A549 (cell line): ENCODE data around the gene EXOG.

Experiments used
- CEBPB ChIP-seq, 2 experiments: fragments of >200 bp in 1 of 2; sonication (Bioruptor Twin) in 1 of 2; formaldehyde crosslinking in 1 of 2; IDR thresholded peaks; 2 replicates each; pipeline ENCODE4 v1.6.1; 2012 to 2016
- CHD2 ChIP-seq: fragments of 150-350 bp; IDR thresholded peaks from 2 replicates; pipeline ENCODE4 v1.6.1; 2014; ENCODE audit warnings: low read length; ENCODE audit not compliant: partially characterized antibody
- CHD4 ChIP-seq: fragments of 200-600 bp; sonication (generic); IDR thresholded peaks from 2 replicates; pipeline ENCODE4 v1.6.1; 2016; ENCODE audit warnings: antibody characterized with exemption, mild to moderate bottlenecking, borderline replicate concordance
- ESRRA ChIP-seq: fragments of 150-350 bp; IDR thresholded peaks from 2 replicates; pipeline ENCODE4 v1.6.1; 2014; ENCODE audit warnings: mild to moderate bottlenecking, low read length, borderline replicate concordance
- FOSL2 ChIP-seq, 2 experiments: fragments of 450-650 bp in 1 of 2; fragments of >200 bp in 1 of 2; sonication (Bioruptor Twin) in 1 of 2; formaldehyde crosslinking; IDR thresholded peaks; 2 replicates each; pipeline versions ENCODE4 v1.5.0 to v1.6.1; 2016 to 2020; ENCODE audit warnings: mild to moderate bottlenecking in 1 of 2, moderate library complexity in 1 of 2
- GATA3 ChIP-seq: IDR thresholded peaks from 2 replicates; pipeline ENCODE4 v1.6.1; 2012; ENCODE audit warnings: borderline replicate concordance
- MAZ ChIP-seq: fragments of 150-350 bp; IDR thresholded peaks from 2 replicates; pipeline ENCODE4 v1.6.1; 2014; ENCODE audit warnings: antibody characterized with exemption, low read depth, low read length, borderline replicate concordance
- POLR2A ChIP-seq: IDR thresholded peaks from 2 replicates; pipeline ENCODE4 v1.6.1; 2012; ENCODE audit warnings: mild to moderate bottlenecking, low read length
- POLR2AphosphoS2 ChIP-seq: conservative IDR thresholded peaks from 2 replicates; pipeline ENCODE4 v1.6.1; 2012; ENCODE audit warnings: low read length, improper control_type of control experiment, inconsistent platforms
- RAD21 ChIP-seq, 2 experiments: fragments of >200 bp in 1 of 2; sonication (Bioruptor Twin) in 1 of 2; formaldehyde crosslinking in 1 of 2; IDR thresholded peaks in 1 of 2; conservative IDR thresholded peaks in 1 of 2; 2 replicates in 1 of 2; 3 replicates in 1 of 2; pipeline ENCODE4 v1.6.1; 2012 to 2018; ENCODE audit warnings: inconsistent platforms in 1 of 2
- RFX5 ChIP-seq: fragments of 450-650 bp; IDR thresholded peaks from 2 replicates; pipeline ENCODE4 v1.7.1; 2014; ENCODE audit warnings: antibody characterized with exemption, mild to moderate bottlenecking, moderate library complexity
- TF ChIP-seq, protein P1 (sequence below): fragments of >200 bp; sonication (Bioruptor Twin); formaldehyde crosslinking; IDR thresholded peaks from 3 replicates; pipeline ENCODE4 v1.5.1; 2016
- TF ChIP-seq, protein P2 (sequence below): fragments of 250-450 bp; sonication (Bioruptor Pico); IDR thresholded peaks from 2 replicates; pipeline ENCODE4 v1.5.0; 2021; ENCODE audit warnings: mild to moderate bottlenecking, moderate library complexity, borderline replicate concordance
- TF ChIP-seq, protein P3 (sequence below): fragments of 450-650 bp; IDR thresholded peaks from 2 replicates; pipeline ENCODE4 v1.6.1; 2014; ENCODE audit warnings: antibody characterized with exemption

DNA sequence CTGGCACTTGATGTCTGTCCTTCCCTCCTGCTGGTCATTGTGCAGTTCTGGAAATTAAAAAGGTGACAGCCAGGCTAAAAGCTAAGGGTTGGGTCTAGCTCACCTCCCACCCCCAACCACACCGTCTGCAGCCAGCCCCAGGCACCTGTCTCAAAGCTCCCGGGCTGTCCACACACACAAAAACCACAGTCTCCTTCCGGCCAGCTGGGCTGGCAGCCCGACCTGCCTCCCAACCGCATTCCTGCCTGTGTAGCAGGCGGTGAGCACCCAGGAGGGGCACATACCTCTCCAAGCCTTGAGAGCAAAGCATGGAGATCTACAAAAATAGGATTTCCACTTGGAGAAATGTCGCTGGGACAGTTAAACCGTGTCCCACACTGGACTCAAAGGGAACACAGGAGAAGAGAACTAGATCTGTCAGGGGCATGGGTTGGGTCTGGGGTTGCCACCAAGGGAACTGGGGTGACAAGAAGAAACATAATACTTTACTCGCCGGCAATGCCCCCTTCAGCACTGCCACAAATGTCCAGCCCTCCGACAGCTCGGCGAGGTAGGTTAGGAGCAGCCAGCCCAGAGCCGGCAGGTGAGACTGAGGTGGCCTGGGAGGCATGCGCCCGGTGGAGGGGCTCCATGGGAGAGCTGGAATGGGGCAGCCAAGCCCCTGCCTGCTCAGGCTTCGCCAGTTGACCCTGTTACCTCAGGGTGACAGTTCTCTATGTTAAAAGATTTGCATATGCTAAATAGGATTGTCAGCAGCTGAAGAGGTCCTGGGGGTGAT is 52.2 kb downstream of the EXOG start:
- TF ChIP-seq, protein P1, sequence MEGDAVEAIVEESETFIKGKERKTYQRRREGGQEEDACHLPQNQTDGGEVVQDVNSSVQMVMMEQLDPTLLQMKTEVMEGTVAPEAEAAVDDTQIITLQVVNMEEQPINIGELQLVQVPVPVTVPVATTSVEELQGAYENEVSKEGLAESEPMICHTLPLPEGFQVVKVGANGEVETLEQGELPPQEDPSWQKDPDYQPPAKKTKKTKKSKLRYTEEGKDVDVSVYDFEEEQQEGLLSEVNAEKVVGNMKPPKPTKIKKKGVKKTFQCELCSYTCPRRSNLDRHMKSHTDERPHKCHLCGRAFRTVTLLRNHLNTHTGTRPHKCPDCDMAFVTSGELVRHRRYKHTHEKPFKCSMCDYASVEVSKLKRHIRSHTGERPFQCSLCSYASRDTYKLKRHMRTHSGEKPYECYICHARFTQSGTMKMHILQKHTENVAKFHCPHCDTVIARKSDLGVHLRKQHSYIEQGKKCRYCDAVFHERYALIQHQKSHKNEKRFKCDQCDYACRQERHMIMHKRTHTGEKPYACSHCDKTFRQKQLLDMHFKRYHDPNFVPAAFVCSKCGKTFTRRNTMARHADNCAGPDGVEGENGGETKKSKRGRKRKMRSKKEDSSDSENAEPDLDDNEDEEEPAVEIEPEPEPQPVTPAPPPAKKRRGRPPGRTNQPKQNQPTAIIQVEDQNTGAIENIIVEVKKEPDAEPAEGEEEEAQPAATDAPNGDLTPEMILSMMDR = no peak
- TF ChIP-seq, protein P2, sequence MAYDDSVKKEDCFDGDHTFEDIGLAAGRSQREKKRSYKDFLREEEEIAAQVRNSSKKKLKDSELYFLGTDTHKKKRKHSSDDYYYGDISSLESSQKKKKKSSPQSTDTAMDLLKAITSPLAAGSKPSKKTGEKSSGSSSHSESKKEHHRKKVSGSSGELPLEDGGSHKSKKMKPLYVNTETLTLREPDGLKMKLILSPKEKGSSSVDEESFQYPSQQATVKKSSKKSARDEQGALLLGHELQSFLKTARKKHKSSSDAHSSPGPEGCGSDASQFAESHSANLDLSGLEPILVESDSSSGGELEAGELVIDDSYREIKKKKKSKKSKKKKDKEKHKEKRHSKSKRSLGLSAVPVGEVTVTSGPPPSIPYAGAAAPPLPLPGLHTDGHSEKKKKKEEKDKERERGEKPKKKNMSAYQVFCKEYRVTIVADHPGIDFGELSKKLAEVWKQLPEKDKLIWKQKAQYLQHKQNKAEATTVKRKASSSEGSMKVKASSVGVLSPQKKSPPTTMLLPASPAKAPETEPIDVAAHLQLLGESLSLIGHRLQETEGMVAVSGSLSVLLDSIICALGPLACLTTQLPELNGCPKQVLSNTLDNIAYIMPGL (CRISPR knock-in tag) = no peak
- TF ChIP-seq CHD2 (no peak), POLR2AphosphoS2 (no peak), RFX5 (no peak), FOSL2 (IDR thresholded peaks at IDR 0.05) (no peak), FOSL2 (CRISPR knock-in tag; IDR thresholded peaks at IDR 0.05) (no peak), CHD4 (no peak), MAZ (no peak), POLR2A (no peak), CEBPB (IDR thresholded peaks at IDR 0.05) (no peak), GATA3 (no peak), RAD21 (conservative IDR thresholded peaks at IDR 0.05 in 1 of 2, IDR thresholded peaks at IDR 0.05 in 1 of 2) (no peak), ESRRA (no peak)
- TF ChIP-seq, protein P3, sequence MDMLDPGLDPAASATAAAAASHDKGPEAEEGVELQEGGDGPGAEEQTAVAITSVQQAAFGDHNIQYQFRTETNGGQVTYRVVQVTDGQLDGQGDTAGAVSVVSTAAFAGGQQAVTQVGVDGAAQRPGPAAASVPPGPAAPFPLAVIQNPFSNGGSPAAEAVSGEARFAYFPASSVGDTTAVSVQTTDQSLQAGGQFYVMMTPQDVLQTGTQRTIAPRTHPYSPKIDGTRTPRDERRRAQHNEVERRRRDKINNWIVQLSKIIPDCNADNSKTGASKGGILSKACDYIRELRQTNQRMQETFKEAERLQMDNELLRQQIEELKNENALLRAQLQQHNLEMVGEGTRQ = no peak
